WI38 (cell line): Measurements from ENCODE around the gene CYP26B1.

ENCODE experiments used
- H3K4me3 ChIP-seq: 2 replicates; pipeline ENCODE4 v1.5.1; 2011; ENCODE audit warnings: low read depth, mild to moderate bottlenecking, control low read depth, low read length
- CTCF ChIP-seq: IDR thresholded peaks from 2 replicates; pipeline ENCODE4 v1.5.1; 2012; ENCODE audit warnings: low read depth, mild to moderate bottlenecking, control low read depth, low read length

The CYP26B1 gene

GRCh38 chr2:72149556-72150156, 2.0 kb upstream of the CYP26B1 start:
- peak overlapping the region; percentile 49 for H3K4me3 ChIP-seq
- TF ChIP-seq CTCF: no peak

- peak overlapping the region; percentile 58 for H3K4me3 ChIP-seq
- no peak for TF ChIP-seq CTCF
These were observed 1.3 kb upstream of the CYP26B1 start for GRCh38 chr2:72148837-72149555.

- TF ChIP-seq CTCF: no peak
- H3K4me3 ChIP-seq: peak overlapping the region; percentile 58
These were observed 558 bp upstream of the CYP26B1 start for GRCh38 chr2:72148003-72148836.

- H3K4me3 ChIP-seq: no peak overlapping the region
- TF ChIP-seq CTCF: no peak
These were observed 1.0 kb downstream of the CYP26B1 start for GRCh38 chr2:72146347-72147302.

- peak overlapping the region; percentile 20; the same call in 1 of the 2 replicates for H3K4me3 ChIP-seq
- no peak for TF ChIP-seq CTCF
These were observed 1.9 kb downstream of the CYP26B1 start for GRCh38 chr2:72145658-72146329.

- H3K4me3 ChIP-seq: peak overlapping the region; percentile 20
- TF ChIP-seq CTCF: no peak
These were observed 2.4 kb downstream of the CYP26B1 start for GRCh38 chr2:72145289-72145657.
